HG03039 (cell line): Measurements from ENCODE around the gene GAS1.

Source experiments
- ATAC-seq: cut with Tn5 transposase; IDR thresholded peaks from one replicate; pipeline ENCODE4 v1.9.1; 2021; ENCODE audit warnings: mild to moderate bottlenecking, moderate library complexity; ENCODE audit not compliant: unreplicated experiment

GAS1 gene

GRCh38 chr9:86947146-86948073 lies at the start of gene GAS1:
GAS1 (minus strand) TSS chr9:86947506; CDS start chr9:86946779, 727 bp downstream.
- ATAC-seq: no peak

GRCh38 chr9:86994231-86994630 lies 46.9 kb upstream of the GAS1 start:
- no peak for ATAC-seq

GRCh38 chr9:86993830-86994229 lies 46.5 kb upstream of the GAS1 start:
- no peak for ATAC-seq

GRCh38 chr9:86991077-86991476 lies 43.8 kb upstream of the GAS1 start:
- ATAC-seq: no peak

GRCh38 chr9:86990290-86990689 lies 43.0 kb upstream of the GAS1 start:
- ATAC-seq: no peak

GRCh38 chr9:86987900-86988299 lies 40.6 kb upstream of the GAS1 start:
- no peak for ATAC-seq

GRCh38 chr9:86985132-86985647 lies 37.9 kb upstream of the GAS1 start:
- no peak for ATAC-seq

- no peak for ATAC-seq
These were observed 36.4 kb upstream of the GAS1 start for GRCh38 chr9:86983620-86984259.

GRCh38 chr9:86983249-86983619 lies 35.9 kb upstream of the GAS1 start:
- no peak for ATAC-seq

GRCh38 chr9:86980802-86981201 lies 33.5 kb upstream of the GAS1 start:
- no peak for ATAC-seq

- no peak for ATAC-seq
These were observed 32.4 kb upstream of the GAS1 start for GRCh38 chr9:86979657-86980056.

GRCh38 chr9:86978922-86979474 lies 31.7 kb upstream of the GAS1 start:
- no peak for ATAC-seq

- no peak for ATAC-seq
These were observed 31.1 kb upstream of the GAS1 start for GRCh38 chr9:86978413-86978812.

GRCh38 chr9:86977205-86977835 lies 30.0 kb upstream of the GAS1 start:
- no peak for ATAC-seq

- ATAC-seq: no peak
These were observed 28.3 kb upstream of the GAS1 start for GRCh38 chr9:86975606-86976005.

GRCh38 chr9:86975036-86975435 lies 27.7 kb upstream of the GAS1 start:
- no peak for ATAC-seq

GRCh38 chr9:86974421-86974820 lies 27.1 kb upstream of the GAS1 start:
- no peak for ATAC-seq

GRCh38 chr9:86971742-86972141 lies 24.4 kb upstream of the GAS1 start:
- ATAC-seq: no peak

- ATAC-seq: no peak
These were observed 21.1 kb upstream of the GAS1 start for GRCh38 chr9:86968258-86968920.

GRCh38 chr9:86966852-86967511 lies 19.7 kb upstream of the GAS1 start:
- no peak for ATAC-seq
